Activated T-cell treated with anti-CD3 and anti-CD28 coated beads for 48 hours (primary cell): ENCODE data around the gene IQSEC1.
"Not testable (repeated sequence)": the region's sequence is repeated elsewhere in the genome, so short reads cannot be mapped to it uniquely, and the experiment has no call there.

Experiments used
- DNase-seq: peaks from one replicate; pipeline ENCODE4 v3.0.0-alpha.2; 2020; ENCODE audit warnings: low read depth

The IQSEC1 gene

DNA sequence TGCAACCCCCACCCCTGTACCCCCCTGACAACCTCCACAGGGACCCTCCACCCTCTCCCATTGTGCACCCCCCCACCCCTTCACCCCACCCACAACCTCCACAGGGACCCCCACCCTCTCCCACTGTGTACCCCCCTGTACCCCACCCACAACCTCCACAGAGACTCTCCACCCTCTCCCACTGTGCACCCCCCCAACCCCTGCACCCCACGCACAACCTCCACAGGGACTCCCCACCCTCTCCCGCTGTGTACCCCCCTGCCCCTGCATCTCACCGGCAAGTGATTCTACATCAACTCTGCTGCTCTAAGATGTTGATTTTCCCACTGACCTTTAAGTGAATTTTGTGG, 180.4 kb downstream of the IQSEC1 start:
- DNase-seq = no peak

DNA sequence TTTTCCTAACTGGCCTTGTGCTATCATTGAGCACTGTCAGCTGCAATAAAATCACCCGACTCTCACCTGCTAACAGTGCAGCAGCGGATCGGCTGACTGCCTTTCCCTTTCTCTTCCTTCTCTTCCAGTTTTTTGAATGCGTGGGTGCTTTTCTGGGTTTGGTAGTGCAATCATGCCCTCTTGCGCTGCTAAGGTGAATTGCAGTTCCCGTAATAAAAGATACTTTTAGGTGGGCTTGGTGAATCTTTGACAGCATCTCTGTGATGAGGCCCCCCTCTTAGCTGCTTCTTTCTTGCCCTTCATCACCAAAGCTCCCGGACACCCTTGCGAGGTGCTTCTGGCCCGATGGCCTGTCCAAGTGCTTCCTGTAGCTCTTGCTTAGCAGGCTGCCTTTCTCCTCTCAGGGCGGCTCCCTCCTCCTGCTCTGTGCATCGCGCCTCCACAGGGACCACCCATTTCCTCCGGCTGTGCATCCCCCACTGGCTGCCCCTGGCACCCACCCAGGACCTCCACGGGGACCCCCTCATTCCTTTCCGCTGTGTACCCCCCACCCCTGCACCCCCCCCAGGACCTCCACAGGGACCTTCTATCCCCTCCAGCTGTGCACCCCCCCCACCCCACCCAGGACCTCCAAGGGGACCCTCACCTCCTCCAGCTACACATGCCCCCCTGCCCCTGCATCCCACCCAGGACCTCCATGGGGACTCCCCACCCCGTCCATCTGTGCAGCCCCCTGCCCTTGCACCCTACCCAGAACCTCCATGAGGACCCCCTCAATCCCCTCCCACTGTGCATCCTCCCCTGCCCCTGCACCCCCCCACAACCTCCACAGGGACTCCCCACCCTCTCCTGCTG, 181.0 kb downstream of the IQSEC1 start:
- DNase-seq = no peak

DNA sequence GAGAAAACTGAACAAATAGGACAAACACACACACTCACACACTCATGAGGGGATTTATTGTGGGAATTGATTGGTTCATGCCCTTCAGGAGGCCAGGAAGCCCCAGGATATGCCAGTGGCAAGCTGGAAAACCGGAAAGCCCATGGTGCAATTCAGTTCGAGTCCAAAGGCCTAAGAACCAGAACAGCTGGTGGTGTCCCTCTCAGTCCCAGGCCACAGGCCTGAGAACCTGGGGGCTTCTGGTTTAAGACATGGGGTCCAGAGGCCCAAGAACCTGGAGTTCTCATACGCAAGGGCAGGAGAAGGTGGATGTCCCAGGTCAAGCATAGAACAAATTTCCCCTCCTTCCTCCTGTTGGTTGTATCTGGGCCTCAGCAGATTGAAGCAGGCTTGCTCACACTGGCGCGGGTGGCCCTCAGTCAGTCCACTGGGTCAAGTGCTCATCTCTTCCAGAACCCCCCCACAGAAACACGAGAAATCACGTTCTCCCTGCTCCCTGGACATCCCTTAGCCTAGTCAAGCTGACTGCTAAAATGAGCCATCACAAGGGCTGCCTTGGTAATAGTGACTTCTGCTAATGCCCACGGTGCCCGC, 181.7 kb downstream of the IQSEC1 start:
- no peak for DNase-seq

DNA sequence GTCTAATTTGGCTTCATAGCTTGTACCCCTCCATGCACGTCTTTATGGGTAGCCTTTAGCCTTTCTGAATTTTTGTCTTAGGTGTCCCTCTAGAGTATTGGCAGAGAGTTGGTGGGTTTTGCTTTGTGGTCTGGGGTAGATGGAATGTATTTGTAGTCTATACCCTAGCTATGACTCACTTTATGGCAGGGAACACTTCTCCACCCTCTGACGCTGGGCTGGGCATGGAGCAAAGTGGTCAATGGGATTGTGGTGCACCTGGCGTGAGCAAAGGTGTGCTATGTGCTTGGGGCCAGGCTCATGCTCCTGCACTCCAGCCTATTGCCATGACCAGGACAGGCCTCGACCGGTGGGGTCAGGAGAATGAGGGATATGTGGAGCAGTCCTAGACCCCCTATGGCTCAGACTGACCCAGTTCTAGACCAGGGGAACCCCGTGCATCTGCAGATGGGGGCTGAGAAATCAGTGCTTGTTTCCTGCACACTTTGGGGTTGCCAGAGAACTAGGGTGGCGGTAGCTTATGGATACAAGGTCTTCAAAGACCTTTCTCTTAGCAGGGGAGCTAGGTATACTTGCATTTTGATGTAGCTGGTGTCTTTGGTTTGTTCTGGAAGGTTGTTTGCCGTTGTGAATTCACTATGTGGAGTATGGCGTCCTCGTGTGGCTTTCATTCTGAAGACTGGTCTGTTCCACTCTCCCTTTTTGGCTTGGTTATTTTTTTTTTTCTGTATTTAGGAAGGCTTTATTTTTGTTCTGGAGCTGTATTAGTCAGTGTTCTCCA, 182.4 kb downstream of the IQSEC1 start:
- DNase-seq = no peak

DNA sequence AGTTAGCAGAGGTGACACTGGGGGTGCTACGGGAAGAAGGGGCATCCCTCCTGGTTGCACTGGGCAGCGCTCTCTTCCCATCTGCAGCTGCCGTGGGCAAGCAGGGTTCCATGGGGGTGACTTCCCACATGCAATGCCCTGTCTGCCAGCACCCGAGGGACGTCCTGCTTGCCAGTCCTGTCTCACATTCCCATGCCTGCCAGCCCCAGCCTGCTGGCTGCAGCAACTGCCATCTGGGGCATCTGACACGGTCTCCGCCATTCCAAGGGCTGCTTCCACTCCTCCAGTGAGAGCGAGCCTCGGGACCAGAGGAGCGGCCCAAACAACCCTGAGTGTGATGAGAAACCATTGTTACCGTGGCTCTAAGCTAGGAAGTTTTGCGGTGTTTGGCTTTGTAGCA, 186.5 kb downstream of the IQSEC1 start:
- no peak for DNase-seq

DNA sequence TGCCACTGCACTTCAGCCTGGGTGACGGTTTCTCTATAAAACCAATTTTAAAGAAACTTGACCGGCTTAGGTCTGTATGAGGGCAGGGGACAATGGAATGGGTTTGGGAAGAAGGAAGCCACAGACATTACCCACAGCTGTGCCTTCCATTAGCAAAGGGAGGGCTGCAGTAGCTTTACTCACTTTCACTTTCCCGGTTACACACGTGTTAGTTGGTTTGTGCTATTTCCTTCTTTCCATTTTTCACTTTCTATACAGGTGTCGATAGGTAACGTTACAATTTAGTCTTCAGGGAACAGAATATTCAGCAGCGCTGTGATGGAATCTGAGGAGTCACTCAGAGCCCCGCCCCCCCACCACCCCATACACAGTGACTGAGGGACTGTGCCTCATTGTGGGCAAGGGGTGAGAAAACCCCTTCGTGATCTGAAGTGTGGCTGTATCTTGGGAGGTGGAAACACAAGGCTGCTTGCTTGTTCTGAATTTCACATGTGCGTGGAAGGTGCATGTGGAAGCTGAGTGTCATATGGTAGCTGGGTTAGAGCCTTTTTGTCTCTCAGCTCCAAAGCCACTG, 187.0 kb downstream of the IQSEC1 start:
- no peak for DNase-seq

DNA sequence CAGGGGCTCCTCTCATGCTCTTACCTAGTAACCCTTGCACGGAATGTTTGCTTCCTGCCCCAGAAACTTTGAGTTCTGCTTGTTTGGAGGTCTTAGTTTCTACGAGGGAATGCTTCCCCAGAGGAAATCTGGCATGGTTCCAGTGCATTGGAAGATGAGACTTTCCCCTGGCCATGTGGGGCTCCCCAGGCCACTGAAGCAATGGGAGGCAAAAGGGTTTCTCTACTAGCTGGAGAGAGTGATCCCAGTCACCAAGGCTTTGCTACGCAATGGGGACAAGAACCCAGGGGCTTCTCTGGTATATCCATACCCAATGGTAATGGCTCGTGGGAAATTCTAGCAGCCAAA, 187.7 kb downstream of the IQSEC1 start:
- DNase-seq = no peak

DNA sequence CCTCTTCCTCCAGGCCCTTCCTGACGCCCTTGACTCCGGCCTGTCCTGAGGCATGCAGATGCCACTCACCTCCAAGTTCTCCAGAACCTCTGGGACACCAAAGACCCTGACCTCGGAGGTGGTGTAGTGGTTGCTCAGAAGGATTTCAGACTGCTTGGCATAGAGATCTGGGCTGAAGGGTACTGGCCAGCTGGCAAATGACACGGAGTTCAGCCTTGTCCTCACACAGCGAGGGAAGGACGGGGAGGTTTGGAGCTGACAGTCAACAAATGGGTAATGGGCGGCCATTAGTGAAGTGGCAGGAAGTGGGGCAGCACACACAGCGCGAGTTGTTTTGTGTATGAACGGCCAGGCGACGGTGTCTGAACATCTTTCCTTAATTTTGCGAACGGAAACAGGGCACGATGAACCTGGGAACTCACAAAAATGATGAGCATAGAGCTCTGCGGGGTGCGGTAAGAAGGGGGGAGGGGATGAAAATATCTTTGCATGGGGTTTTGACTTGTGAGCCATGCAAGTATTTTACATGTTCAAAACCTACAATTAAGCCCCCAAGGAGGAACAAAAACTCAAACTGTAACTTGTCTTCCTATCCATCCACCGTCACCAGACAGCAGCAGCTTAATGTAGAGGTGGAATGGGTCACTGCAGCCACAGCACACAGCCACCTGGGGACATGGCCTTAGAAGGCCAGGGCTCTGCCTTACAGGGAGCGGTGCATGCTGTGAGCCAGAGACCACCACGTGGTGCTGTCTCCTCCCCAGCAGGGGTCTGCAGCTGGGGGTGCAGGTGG, 188.2 kb downstream of the IQSEC1 start:
- DNase-seq = no peak

DNA sequence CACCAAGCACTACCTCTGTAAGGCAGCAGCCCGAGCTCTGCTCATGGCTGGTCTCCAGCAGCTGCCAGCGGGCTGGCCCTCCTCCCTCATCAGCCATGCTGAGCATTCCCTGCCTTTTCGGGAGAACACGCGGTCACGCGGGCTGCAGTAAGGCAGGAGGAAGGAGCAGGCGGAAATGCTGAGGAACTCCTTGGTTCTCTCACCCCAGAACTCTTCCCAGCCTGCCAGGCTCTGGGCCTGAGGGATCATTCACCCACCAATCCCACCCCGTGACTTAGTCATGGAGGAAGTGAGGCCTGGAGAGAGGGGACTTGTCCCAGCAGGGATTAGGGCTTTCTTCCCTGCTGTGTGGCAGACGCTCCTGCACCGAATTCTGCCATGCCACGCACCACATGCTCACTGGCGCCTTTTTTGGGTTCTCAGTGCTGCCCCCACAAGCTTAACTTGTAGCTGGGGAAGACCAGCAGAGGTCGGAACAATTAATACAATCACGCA, 189.0 kb downstream of the IQSEC1 start:
- no peak for DNase-seq

DNA sequence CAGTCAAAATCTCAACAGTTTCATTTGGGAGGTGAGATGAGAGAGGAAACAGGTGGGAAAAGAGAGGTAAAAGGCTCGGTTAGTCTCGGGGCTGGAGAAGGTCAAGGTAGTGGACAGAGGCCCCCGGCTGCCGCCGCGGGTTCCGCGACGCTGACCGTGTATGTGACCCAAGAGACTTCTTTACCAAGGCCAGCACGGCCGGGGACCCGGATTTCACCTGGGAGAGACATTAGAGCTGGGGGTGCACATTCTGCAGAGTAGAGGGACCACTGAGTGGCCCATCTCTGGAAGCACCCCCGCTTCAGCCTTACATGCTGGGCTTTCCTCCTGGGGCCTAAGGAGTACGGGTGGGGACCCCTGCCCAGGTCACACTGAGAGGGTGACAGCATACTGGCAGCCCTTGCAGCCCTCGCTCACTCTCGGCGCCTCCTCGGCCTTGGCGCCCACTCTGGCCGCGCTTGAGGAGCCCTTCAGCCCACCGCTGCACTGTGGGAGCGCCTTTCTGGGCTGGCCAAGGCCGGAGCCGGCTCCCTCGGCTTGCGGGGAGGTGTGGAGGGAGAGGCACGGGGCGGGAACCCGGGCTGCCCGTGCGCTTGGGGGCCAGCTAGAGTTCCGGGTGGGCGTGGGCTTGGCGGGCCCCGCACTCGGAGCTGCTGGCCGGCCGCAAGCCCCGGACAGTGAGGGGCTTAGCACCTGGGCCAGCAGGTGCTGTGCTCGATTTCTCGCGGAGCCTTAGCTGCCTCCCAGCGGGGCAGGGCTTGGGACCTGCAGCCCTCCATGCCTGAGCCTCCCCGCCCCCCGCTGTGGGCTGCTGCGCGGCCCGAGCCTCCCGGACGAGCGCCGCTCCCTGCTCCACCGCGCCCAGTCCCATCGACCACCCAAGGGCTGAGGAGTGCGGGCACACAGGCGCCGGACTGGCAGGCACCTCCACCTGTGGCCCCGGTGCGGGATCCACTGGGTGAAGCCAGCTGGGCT, 190.6 kb downstream of the IQSEC1 start:
- DNase-seq = no peak

DNA sequence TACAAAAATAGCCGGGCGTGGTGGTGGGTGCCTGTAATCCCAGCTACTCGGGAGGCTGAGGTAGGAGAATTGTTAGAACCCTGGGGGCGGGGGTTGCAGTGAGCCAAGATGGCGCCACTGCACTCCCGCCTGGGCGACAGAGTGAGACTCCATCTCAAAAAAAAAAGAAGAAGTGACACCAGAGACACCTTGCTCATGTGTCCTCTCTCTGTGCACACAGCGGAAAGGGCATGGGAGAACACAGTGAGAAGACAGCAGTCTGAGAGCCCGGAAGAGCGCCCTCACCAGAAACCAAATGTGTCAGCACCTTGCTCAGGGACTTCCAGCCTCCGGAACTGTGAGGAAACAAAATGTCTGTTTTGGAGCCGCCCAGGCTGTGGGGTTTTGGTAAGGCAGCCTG, 191.4 kb downstream of the IQSEC1 start:
- not testable (repeated sequence) for DNase-seq

DNA sequence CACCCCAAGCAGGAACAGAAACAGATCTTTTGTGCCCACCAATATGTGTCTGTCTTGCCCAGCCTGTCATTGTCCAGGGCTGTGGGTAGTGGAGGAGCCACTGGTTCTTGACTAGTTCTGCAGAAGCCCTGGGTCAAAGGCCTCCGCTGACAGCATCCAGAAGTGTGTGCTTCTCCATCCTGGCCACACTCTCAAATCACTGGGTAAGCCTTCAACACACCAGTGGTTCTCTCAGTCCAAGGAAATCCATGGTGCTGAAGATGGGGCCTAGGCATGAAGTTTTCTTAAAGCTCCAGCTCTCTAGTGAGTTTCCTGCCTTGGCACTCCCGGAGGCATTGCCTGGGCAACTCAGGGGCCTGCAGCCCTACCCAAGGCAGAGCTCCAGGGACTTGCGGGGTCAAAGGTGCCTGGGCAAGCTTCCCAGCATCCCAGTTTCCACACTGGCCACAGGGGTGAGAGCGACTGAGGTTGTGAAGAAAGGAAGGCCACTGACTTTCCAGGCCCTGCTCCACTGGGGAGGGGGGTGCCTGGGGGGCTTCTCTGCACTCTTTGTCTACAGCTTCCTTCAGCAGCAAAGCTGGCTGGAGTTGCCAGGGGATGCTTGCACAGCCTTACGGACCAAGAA, 193.9 kb downstream of the IQSEC1 start:
- DNase-seq = no peak

DNA sequence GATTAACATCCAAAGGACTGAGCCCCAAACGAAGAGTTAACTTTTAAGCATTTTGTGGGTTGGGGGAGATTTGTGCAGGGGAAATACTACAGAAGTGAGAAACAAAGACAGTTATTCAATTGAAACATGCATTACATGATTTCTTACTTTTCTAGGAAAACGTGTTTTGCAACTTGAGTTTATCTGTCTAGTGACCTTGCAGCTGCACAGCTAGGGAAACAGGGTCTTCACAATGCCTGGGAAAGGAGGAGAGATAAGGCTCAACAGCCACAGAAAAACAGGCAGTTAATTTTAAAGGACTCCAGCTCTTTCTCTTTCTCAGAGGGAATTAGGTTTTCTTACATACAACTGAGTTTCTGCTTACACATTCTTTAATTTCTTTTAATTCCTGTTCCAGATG, 194.5 kb downstream of the IQSEC1 start:
- DNase-seq = not testable (repeated sequence)

DNA sequence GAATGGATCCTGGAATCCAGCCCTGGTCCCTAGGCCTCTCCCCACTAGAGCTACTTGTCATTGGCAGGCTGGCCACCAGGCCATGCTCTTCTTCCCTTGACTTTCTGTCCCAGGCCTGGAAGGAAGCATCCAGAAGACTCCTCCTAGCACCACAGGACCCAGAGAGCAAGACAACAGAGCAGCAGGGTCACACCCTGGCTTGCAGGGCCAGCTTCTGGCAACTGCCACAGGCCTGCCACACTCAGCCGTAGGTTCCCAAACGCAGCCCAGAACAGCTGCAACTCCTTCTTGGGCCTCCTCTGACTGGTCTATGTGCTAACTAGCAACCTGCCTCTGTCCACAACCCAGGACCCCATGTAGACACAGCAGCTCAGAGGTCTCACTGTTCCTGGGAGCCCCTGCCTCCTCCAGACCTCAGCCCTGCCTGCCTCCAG, 195.1 kb downstream of the IQSEC1 start:
- no peak for DNase-seq

DNA sequence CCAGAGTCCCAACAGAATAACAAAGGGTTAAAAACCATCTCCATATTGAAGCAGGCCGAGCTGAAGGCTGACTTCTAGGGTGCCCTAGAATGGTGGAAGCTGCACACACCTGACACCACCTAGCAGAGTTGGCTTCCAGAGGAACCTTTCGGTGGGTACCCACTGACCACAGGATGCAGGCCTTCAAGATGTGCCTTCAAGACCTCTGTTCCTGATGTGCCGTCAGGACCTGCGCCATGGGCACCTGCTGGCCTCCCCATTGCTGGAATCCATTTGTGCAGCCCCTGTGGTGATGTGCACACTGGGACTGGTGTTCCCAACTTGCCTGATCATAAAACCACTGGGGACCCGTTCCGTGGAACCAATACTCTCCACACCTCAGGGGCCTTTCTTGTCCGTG, 196.2 kb downstream of the IQSEC1 start:
- DNase-seq = no peak

DNA sequence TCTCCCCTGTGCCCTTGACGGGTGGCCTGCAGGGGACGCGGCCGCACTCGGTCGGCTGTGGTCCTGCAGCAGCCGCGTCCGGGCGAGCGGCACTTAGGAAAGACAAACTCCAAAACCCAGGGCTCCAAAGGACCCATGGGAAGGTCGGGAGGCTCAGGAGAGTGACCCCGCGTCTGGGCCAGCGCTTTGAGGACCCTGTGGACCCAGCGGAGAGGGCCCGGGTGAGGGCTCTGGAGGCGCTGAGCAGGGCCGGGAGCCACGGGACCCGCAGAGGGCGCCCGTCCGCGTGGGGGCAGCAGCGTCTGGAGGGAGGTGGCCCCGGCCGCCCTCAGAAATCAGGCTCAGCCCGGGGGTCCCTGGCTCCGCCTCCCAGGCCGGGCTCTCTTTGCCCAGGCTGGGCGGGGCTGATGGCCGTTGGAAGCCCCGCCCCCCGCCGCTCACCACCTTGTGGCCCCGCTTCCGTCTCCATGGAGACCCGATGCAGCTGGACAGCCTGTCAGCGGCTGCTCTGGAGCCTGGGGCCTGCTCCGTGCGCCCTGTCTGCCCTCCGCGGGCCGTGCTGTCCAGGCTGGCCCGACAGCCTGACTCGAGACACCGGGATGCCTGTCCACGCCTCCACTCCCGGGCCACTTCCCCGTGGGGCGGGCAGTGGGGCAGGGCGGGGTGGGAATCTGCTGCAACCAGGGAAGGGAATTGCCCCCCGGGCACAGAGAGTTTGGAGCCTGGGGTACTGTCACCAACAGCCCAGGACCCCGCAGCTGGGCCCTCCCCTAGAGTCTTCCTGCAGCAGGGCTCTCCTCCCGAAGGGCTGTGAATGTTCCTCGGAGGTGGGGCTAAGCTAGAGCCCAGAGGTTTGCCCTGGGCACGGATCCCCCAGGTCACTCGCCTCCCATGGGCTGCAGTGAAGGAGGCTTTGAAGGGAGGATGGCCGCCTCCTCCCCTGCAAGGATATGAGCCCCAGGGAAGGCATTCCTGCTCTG, 197.1 kb downstream of the IQSEC1 start:
- no peak for DNase-seq

DNA sequence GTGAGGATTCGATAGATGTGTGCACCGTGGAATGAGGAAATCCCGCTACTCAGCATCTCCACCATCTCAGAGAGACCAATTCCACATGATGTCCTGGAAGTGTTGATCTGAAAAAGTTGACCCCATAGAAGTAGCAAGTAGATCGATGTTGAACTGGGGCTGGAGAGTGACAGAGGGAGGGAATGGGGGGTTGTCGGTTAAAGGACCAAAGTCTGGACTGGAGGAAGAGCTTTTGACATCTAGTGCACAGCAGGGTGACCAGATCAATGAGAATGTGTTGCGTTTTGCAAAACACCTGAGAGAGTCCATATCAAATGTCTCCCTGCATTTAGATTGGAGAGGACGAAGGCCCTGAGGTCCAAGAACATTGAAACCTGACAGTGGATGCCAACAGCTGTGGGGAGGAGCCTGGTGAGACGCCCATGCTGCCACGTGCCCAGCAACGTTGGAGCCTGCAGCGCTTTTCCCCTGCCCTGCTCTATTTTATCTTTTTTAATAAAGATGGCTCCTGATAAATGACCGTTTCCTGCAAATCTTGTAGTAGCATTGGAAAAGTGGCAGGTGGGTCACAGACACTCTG, 201.7 kb downstream of the IQSEC1 start:
- DNase-seq = no peak

DNA sequence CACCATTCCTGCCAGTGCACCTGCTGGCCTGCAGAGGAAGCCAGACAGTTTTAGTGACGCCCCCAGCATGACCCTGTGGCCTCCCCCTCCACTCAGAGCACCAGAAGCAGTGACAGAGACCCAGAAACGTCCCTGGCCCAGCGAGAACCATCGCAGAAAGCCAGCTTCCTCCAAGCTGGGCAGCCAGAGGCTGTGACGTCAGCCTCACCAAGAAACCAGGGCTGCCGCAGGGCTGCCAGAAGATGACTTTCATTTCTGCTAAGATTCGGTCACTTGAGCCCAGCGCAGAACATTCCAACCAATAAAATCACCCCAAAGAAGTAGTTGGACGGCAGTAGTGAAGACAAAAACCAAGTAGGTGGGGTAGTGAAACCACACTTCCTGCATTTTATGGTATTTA, 202.3 kb downstream of the IQSEC1 start:
- DNase-seq = no peak
